ENCODE results near the gene ATP6V0B. TPM values are rescaled to one million over a fixed set of nuclear protein-coding genes. Genes with fewer than 3 reads are reported as not detected.

The ATP6V0B gene
- total and polyA plus RNA-seq, 8 donors = 56.5 to 239 (median 66.1) TPM

GRCh38 chr1:43969416-43969745 is 5.4 kb upstream of the ATP6V0B start:
- Histone ChIP-seq H3K27ac (no peak overlapping the region), H3K9me3 (no peaks in the 10 kb centered on the region), H3K4me1 (peaks cover 11 to 23% of the 10 kb centered on the region in 2 donors), H3K4me3 (peak overlapping the region; percentile 62 to 69), H3K36me3 (peaks cover 0 to 41% of the 10 kb centered on the region in 2 donors), H3K27me3 (no peaks in the 10 kb centered on the region)
- no peak for TF ChIP-seq CTCF (IDR thresholded peaks at IDR 0.05)
- intact Hi-C loops (cut with DNase I) = no loop called here
- no peak for ATAC-seq
- DNase-seq = no peak

GRCh38 chr1:43969746-43970466 is 4.9 kb upstream of the ATP6V0B start, which contains the start of gene DPH2:
TSS of gene DPH2 (plus strand) at chr1:43970010. CDS start at chr1:43970176, 166 bp downstream.
- peak within 1 kb of the TSS; percentile 62 to 69 for H3K4me3 ChIP-seq
- no peaks in the 10 kb centered on the region for H3K27me3 ChIP-seq
- DNase-seq (peak; percentile 94 to 98 (median 98)), ATAC-seq (peak; percentile 93)
- H3K4me1 ChIP-seq = peaks cover 11 to 23% of the 10 kb centered on the region in 2 donors
- H3K27ac ChIP-seq = no peak within 1 kb of the TSS
- H3K36me3 ChIP-seq = peaks cover 0 to 36% of the 10 kb centered on the region in 2 donors
- no peaks in the 10 kb centered on the region for H3K9me3 ChIP-seq
- intact Hi-C loops (cut with DNase I) = no loop called here
- TF ChIP-seq CTCF (IDR thresholded peaks at IDR 0.05) = peak in 1 of 2 donors; percentile 18

GRCh38 chr1:43970502-43970901 is 4.3 kb upstream of the ATP6V0B start:
- Histone ChIP-seq H3K9me3 (no peaks in the 10 kb centered on the region), H3K4me1 (peaks cover 12 to 26% of the 10 kb centered on the region in 2 donors), H3K36me3 (peaks cover 0 to 36% of the 10 kb centered on the region in 2 donors), H3K27ac (no peak overlapping the region), H3K4me3 (peak overlapping the region; percentile 62 to 69), H3K27me3 (no peaks in the 10 kb centered on the region)
- no peak for TF ChIP-seq CTCF (IDR thresholded peaks at IDR 0.05)
- ATAC-seq = no peak
- intact Hi-C loops (cut with DNase I) = no loop called here
- DNase-seq = no peak

- intact Hi-C loops (cut with DNase I) = no loop called here
- H3K27ac ChIP-seq = no peak overlapping the region
- no peaks in the 10 kb centered on the region for H3K9me3 ChIP-seq
- TF ChIP-seq CTCF (IDR thresholded peaks at IDR 0.05) = no peak
- ATAC-seq (no peak), DNase-seq (no peak)
- H3K4me1 ChIP-seq = peaks cover 16 to 30% of the 10 kb centered on the region in 2 donors
- peak overlapping the region in 1 of 2 donors; percentile 69 for H3K4me3 ChIP-seq
- H3K36me3 ChIP-seq = peaks cover 0 to 34% of the 10 kb centered on the region in 2 donors
- no peaks in the 10 kb centered on the region for H3K27me3 ChIP-seq
Observed at GRCh38 chr1:43970911-43971310, 3.8 kb upstream of the ATP6V0B start.

GRCh38 chr1:43971336-43971980 is 3.3 kb upstream of the ATP6V0B start:
- H3K27ac ChIP-seq = no peak overlapping the region
- no peaks in the 10 kb centered on the region for H3K9me3 ChIP-seq
- H3K36me3 ChIP-seq = peaks cover under 1 to 34% of the 10 kb centered on the region in 2 donors
- TF ChIP-seq CTCF (IDR thresholded peaks at IDR 0.05) = no peak
- no peak overlapping the region for H3K4me3 ChIP-seq
- peak in 1 of 4 donors; percentile 74 for DNase-seq
- no peak for ATAC-seq
- intact Hi-C loops (cut with DNase I) = no loop called here
- no peaks in the 10 kb centered on the region for H3K27me3 ChIP-seq
- peaks cover 21 to 35% of the 10 kb centered on the region in 2 donors for H3K4me1 ChIP-seq
